Esophagus squamous epithelium (tissue), 5 donors: ENCODE measurements around the gene C1orf141. TPM values are rescaled to one million over a fixed set of nuclear protein-coding genes. Genes with fewer than 3 reads are reported as not detected.

Source experiments
- DNase-seq: peaks from one replicate; lab custom pipeline; 2025; lab: John Stamatoyannopoulos, UW
- H3K27ac ChIP-seq, 4 donors: fragments of 200-600 bp; sonication (generic); one replicate each; pipeline ENCODE4 v1.5.1; 2016 to 2019; ENCODE audit warnings: mild to moderate bottlenecking in 1 of 4
- H3K27me3 ChIP-seq, 4 donors: fragments of 200-600 bp; sonication (generic); 1 replicate in 3 of 4; 2 replicates in 1 of 4; pipeline versions ENCODE4 v1.5.1 to v1.6.0; 2017 to 2021; ENCODE audit warnings: antibody characterized with exemption in 1 of 4
- H3K36me3 ChIP-seq, 3 donors: fragments of 200-600 bp; sonication (generic); one replicate each; pipeline ENCODE4 v1.5.1; 2016 to 2019
- H3K4me1 ChIP-seq, 3 donors: fragments of 200-600 bp; sonication (generic); one replicate each; pipeline ENCODE4 v1.5.1; 2017 to 2019
- H3K4me3 ChIP-seq, 4 donors: fragments of 200-600 bp; sonication (generic); 1 replicate in 3 of 4; 2 replicates in 1 of 4; pipeline ENCODE4 v1.5.1; 2016 to 2019; ENCODE audit warnings: mild to moderate bottlenecking in 2 of 4, moderate library complexity in 1 of 4
- H3K9me3 ChIP-seq, 3 donors: fragments of 200-600 bp; sonication (generic); one replicate each; pipeline ENCODE4 v1.5.1; 2016 to 2019
- CTCF ChIP-seq, 6 experiments: fragments of 450-650 bp in 4 of 6; fragments of 200-600 bp in 2 of 6; sonication (generic) in 2 of 6; IDR thresholded peaks; one replicate each; pipeline ENCODE4 v1.5.1; 2016 to 2019; ENCODE audit warnings: antibody characterized with exemption in 6 of 6, mild to moderate bottlenecking in 4 of 6, moderate library complexity in 4 of 6
- POLR2A ChIP-seq, 4 donors: fragments of 450-650 bp; IDR thresholded peaks; one replicate each; pipeline ENCODE4 v1.6.1; 2017; ENCODE audit warnings: antibody characterized with exemption in 4 of 4, mild to moderate bottlenecking in 4 of 4, moderate library complexity in 3 of 4
- WGBS, 2 donors: methylation state at CpG; one replicate each; pipeline ENCODE4 v1.1.5; 2018; 5-methylcytosine and 5-hydroxymethylcytosine counted together
- intact Hi-C: fragments of 100-400 bp; cut with DNase I; formaldehyde crosslinking; loops from one replicate; pipeline ENCODE4 v1.15.0; 2022
- total RNA-seq, 4 donors: library from RNA; depleted of rRNA; stranded (reverse); fragments of >200 nt; gene quantifications; one replicate each; pipeline ENCODE4 v1.1.0, GENCODE V29; 2016
- donor health status: DM: yes; HTN: yes; CAD: no.

C1orf141 gene
- total RNA-seq, 4 donors from 2014 or later: not detected

- no peak overlapping the region for H3K27ac ChIP-seq
- WGBS, 2 donors: 84 to 87% methylated on average over 1 of the region's 1 CpG
- no peaks in the 10 kb centered on the region for H3K9me3 ChIP-seq
- peaks cover 0 to 8% (median 0%) of the 10 kb centered on the region in 3 donors for H3K4me1 ChIP-seq
- H3K36me3 ChIP-seq: no peaks in the 10 kb centered on the region
- intact Hi-C loops: no loop called here
- H3K27me3 ChIP-seq: no peaks in the 10 kb centered on the region
- DNase-seq: no peak
- TF ChIP-seq POLR2A (IDR thresholded peaks at IDR 0.05) (no peak), CTCF (IDR thresholded peaks at IDR 0.05) (no peak)
- no peak overlapping the region for H3K4me3 ChIP-seq
Observed at GRCh38 chr1:67126974-67127373, 7.8 kb downstream of the C1orf141 start.

- Histone ChIP-seq H3K4me3 (no peak overlapping the region), H3K27ac (no peak overlapping the region), H3K9me3 (no peaks in the 10 kb centered on the region), H3K36me3 (no peaks in the 10 kb centered on the region), H3K4me1 (peaks cover 0 to 8% (median 0%) of the 10 kb centered on the region in 3 donors), H3K27me3 (no peaks in the 10 kb centered on the region)
- 22 to 37% methylated on average over 5 of the region's 5 CpGs for WGBS, 2 donors
- DNase-seq: no peak
- intact Hi-C loops: no loop called here
- TF ChIP-seq CTCF (IDR thresholded peaks at IDR 0.05) (no peak), POLR2A (IDR thresholded peaks at IDR 0.05) (no peak)
Observed at GRCh38 chr1:67126111-67126746, 8.5 kb downstream of the C1orf141 start.

- H3K9me3 ChIP-seq: no peaks in the 10 kb centered on the region
- intact Hi-C loops: no loop called here
- H3K4me3 ChIP-seq: no peak overlapping the region
- no peak overlapping the region for H3K27ac ChIP-seq
- peaks cover 0 to 8% (median 0%) of the 10 kb centered on the region in 3 donors for H3K4me1 ChIP-seq
- no peak for TF ChIP-seq CTCF (IDR thresholded peaks at IDR 0.05)
- no peaks in the 10 kb centered on the region for H3K36me3 ChIP-seq
- H3K27me3 ChIP-seq: no peaks in the 10 kb centered on the region
- no peak for DNase-seq
- WGBS, 2 donors: 87% methylated on average over 4 of the region's 4 CpGs; no CpG with 5 or more reads in 1 of the 2 donors
Observed at GRCh38 chr1:67124455-67124854, 10.3 kb downstream of the C1orf141 start.

- TF ChIP-seq CTCF (IDR thresholded peaks at IDR 0.05) (no peak), POLR2A (IDR thresholded peaks at IDR 0.05) (no peak)
- WGBS, 2 donors: 76 to 84% methylated on average over 4 of the region's 4 CpGs
- H3K27ac ChIP-seq: no peak overlapping the region
- no peaks in the 10 kb centered on the region for H3K9me3 ChIP-seq
- H3K4me3 ChIP-seq: no peak overlapping the region
- H3K27me3 ChIP-seq: no peaks in the 10 kb centered on the region
- intact Hi-C loops: no loop called here
- no peaks in the 10 kb centered on the region for H3K36me3 ChIP-seq
- no peak for DNase-seq
- H3K4me1 ChIP-seq: peaks cover 0 to 3% (median 0%) of the 10 kb centered on the region in 3 donors
Observed at GRCh38 chr1:67120855-67121619, 13.7 kb downstream of the C1orf141 start.

GRCh38 chr1:67118646-67119045 lies 16.1 kb downstream of the C1orf141 start:
- Histone ChIP-seq H3K4me3 (no peak overlapping the region), H3K27me3 (no peaks in the 10 kb centered on the region), H3K27ac (no peak overlapping the region), H3K4me1 (no peaks in the 10 kb centered on the region), H3K36me3 (no peaks in the 10 kb centered on the region), H3K9me3 (peaks cover 0 to 12% (median 0%) of the 10 kb centered on the region in 3 donors)
- WGBS, 2 donors: 32 to 46% methylated on average over 3 of the region's 3 CpGs
- intact Hi-C loops: no loop called here
- TF ChIP-seq CTCF (IDR thresholded peaks at IDR 0.05): no peak
- no peak for TF ChIP-seq POLR2A (IDR thresholded peaks at IDR 0.05)
- no peak for DNase-seq
